GM18868 (cell line): ENCODE data around the gene ANG.
"Not testable (repeated sequence)": the region's sequence is repeated elsewhere in the genome, so short reads cannot be mapped to it uniquely, and the experiment has no call there.

Experiments
- ATAC-seq: cut with Tn5 transposase; IDR thresholded peaks from one replicate; pipeline ENCODE4 v1.9.1; 2021; ENCODE audit warnings: mild to moderate bottlenecking, moderate library complexity; ENCODE audit not compliant: unreplicated experiment

Gene ANG

GRCh38 chr14:20688167-20688839 lies at the start of gene ANG:
TSS of gene ANG (plus strand) at chr14:20688764. CDS start at chr14:20693565, 4,801 bp downstream.
- ATAC-seq: no peak

- ATAC-seq: no peak
These were observed 47.0 kb upstream of the ANG start, which contains the start of gene OR6S1 for GRCh38 chr14:20641591-20641990. TSS of gene OR6S1 (minus strand) at chr14:20641691. CDS start at chr14:20641691, 0 bp downstream.

- ATAC-seq: no peak
These were observed 46.4 kb upstream of the ANG start for GRCh38 chr14:20642182-20642581.

GRCh38 chr14:20642755-20643154 lies 45.8 kb upstream of the ANG start:
- not testable (repeated sequence) for ATAC-seq

- ATAC-seq: no peak
These were observed 44.0 kb upstream of the ANG start for GRCh38 chr14:20644520-20644919.

- no peak for ATAC-seq
These were observed 43.1 kb upstream of the ANG start for GRCh38 chr14:20645481-20645880.

- peak; percentile 66 for ATAC-seq
These were observed 35.3 kb upstream of the ANG start for GRCh38 chr14:20652996-20653975.

- no peak for ATAC-seq
These were observed 32.7 kb upstream of the ANG start for GRCh38 chr14:20655851-20656250.

GRCh38 chr14:20656274-20656673 lies 32.3 kb upstream of the ANG start:
- no peak for ATAC-seq

GRCh38 chr14:20657216-20658211 lies 31.1 kb upstream of the ANG start:
- no peak for ATAC-seq

GRCh38 chr14:20658246-20658645 lies 30.3 kb upstream of the ANG start:
- no peak for ATAC-seq

GRCh38 chr14:20659336-20659735 lies 29.2 kb upstream of the ANG start:
- ATAC-seq: no peak

- no peak for ATAC-seq
These were observed 28.7 kb upstream of the ANG start for GRCh38 chr14:20659813-20660395.

GRCh38 chr14:20661197-20661596 lies 27.4 kb upstream of the ANG start:
- ATAC-seq: no peak

- peak; percentile 68 for ATAC-seq
These were observed 25.4 kb upstream of the ANG start for GRCh38 chr14:20662968-20663732.

- not testable (repeated sequence) for ATAC-seq
These were observed 22.1 kb upstream of the ANG start for GRCh38 chr14:20666400-20666961.

- peak; percentile 62 for ATAC-seq
These were observed 20.6 kb upstream of the ANG start for GRCh38 chr14:20667957-20668356.

- ATAC-seq: no peak
These were observed 19.6 kb upstream of the ANG start for GRCh38 chr14:20668969-20669368.

GRCh38 chr14:20671597-20672283 lies 16.8 kb upstream of the ANG start:
- peak; percentile 71 for ATAC-seq
